ENCODE measurements around the gene ILF3. TPM values are rescaled to one million over a fixed set of nuclear protein-coding genes. Genes with fewer than 3 reads are reported as not detected.
A peak's percentile ranks its signal among the peaks of the same experiment; 100 is the strongest.

Gene ILF3
- total and polyA plus RNA-seq, 2 of the 13 experiments (the other 11 are each of a cell fraction or from before 2014, with no cell fraction given) = 120 to 173 TPM

- TF ChIP-seq, protein P1, sequence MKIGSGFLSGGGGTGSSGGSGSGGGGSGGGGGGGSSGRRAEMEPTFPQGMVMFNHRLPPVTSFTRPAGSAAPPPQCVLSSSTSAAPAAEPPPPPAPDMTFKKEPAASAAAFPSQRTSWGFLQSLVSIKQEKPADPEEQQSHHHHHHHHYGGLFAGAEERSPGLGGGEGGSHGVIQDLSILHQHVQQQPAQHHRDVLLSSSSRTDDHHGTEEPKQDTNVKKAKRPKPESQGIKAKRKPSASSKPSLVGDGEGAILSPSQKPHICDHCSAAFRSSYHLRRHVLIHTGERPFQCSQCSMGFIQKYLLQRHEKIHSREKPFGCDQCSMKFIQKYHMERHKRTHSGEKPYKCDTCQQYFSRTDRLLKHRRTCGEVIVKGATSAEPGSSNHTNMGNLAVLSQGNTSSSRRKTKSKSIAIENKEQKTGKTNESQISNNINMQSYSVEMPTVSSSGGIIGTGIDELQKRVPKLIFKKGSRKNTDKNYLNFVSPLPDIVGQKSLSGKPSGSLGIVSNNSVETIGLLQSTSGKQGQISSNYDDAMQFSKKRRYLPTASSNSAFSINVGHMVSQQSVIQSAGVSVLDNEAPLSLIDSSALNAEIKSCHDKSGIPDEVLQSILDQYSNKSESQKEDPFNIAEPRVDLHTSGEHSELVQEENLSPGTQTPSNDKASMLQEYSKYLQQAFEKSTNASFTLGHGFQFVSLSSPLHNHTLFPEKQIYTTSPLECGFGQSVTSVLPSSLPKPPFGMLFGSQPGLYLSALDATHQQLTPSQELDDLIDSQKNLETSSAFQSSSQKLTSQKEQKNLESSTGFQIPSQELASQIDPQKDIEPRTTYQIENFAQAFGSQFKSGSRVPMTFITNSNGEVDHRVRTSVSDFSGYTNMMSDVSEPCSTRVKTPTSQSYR (CRISPR knock-in tag; IDR thresholded peaks at IDR 0.05; ENCODE audit: borderline replicate concordance) = no peak
- TF ChIP-seq, protein P2, sequence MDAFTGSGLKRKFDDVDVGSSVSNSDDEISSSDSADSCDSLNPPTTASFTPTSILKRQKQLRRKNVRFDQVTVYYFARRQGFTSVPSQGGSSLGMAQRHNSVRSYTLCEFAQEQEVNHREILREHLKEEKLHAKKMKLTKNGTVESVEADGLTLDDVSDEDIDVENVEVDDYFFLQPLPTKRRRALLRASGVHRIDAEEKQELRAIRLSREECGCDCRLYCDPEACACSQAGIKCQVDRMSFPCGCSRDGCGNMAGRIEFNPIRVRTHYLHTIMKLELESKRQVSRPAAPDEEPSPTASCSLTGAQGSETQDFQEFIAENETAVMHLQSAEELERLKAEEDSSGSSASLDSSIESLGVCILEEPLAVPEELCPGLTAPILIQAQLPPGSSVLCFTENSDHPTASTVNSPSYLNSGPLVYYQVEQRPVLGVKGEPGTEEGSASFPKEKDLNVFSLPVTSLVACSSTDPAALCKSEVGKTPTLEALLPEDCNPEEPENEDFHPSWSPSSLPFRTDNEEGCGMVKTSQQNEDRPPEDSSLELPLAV (CRISPR knock-in tag; conservative IDR thresholded peaks at IDR 0.05; ENCODE audit: low read depth) = no peak
- TF ChIP-seq, protein P3, sequence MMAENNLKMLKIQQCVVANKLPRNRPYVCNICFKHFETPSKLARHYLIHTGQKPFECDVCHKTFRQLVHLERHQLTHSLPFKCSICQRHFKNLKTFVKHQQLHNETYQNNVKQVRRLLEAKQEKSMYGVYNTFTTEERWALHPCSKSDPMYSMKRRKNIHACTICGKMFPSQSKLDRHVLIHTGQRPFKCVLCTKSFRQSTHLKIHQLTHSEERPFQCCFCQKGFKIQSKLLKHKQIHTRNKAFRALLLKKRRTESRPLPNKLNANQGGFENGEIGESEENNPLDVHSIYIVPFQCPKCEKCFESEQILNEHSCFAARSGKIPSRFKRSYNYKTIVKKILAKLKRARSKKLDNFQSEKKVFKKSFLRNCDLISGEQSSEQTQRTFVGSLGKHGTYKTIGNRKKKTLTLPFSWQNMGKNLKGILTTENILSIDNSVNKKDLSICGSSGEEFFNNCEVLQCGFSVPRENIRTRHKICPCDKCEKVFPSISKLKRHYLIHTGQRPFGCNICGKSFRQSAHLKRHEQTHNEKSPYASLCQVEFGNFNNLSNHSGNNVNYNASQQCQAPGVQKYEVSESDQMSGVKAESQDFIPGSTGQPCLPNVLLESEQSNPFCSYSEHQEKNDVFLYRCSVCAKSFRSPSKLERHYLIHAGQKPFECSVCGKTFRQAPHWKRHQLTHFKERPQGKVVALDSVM (CRISPR knock-in tag; IDR thresholded peaks at IDR 0.05) = peak; percentile 33; the same call in 1 of the 2 replicates
- TF ChIP-seq ZNF580 (CRISPR knock-in tag; IDR thresholded peaks at IDR 0.05; ENCODE audit: borderline replicate concordance, low read depth) = no peak
- no peak for TF ChIP-seq PHB2 (IDR thresholded peaks at IDR 0.05; ENCODE audit: partially characterized antibody)
- TF ChIP-seq GMEB2 (CRISPR knock-in tag; IDR thresholded peaks at IDR 0.05; ENCODE audit: low read depth) = no peak
- TF ChIP-seq, protein P4, sequence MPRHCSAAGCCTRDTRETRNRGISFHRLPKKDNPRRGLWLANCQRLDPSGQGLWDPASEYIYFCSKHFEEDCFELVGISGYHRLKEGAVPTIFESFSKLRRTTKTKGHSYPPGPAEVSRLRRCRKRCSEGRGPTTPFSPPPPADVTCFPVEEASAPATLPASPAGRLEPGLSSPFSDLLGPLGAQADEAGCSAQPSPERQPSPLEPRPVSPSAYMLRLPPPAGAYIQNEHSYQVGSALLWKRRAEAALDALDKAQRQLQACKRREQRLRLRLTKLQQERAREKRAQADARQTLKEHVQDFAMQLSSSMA (CRISPR knock-in tag; IDR thresholded peaks at IDR 0.05) = peak; percentile 22; the same call in 1 of the 2 replicates
- no peak for TF ChIP-seq NR1H2 (CRISPR knock-in tag; IDR thresholded peaks at IDR 0.05; ENCODE audit: borderline replicate concordance, low read depth)
- TF ChIP-seq ATF1 (CRISPR knock-in tag; IDR thresholded peaks at IDR 0.05) = no peak
- TF ChIP-seq ZNF883 (CRISPR knock-in tag; IDR thresholded peaks at IDR 0.05; ENCODE audit: not compliant biosample characterization) = no peak
- TF ChIP-seq, protein P5, sequence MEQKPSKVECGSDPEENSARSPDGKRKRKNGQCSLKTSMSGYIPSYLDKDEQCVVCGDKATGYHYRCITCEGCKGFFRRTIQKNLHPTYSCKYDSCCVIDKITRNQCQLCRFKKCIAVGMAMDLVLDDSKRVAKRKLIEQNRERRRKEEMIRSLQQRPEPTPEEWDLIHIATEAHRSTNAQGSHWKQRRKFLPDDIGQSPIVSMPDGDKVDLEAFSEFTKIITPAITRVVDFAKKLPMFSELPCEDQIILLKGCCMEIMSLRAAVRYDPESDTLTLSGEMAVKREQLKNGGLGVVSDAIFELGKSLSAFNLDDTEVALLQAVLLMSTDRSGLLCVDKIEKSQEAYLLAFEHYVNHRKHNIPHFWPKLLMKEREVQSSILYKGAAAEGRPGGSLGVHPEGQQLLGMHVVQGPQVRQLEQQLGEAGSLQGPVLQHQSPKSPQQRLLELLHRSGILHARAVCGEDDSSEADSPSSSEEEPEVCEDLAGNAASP (CRISPR knock-in tag; IDR thresholded peaks at IDR 0.05; ENCODE audit: borderline replicate concordance) = no peak
- peak; percentile 70 for TF ChIP-seq STAG1 (CRISPR knock-in tag; IDR thresholded peaks at IDR 0.05)
- TF ChIP-seq ZBTB33 (CRISPR knock-in tag; IDR thresholded peaks at IDR 0.05) = no peak
- no peak for TF ChIP-seq GZF1 (CRISPR knock-in tag; IDR thresholded peaks at IDR 0.05)
- no peak for TF ChIP-seq MTA3 (CRISPR knock-in tag; IDR thresholded peaks at IDR 0.05)
- no peak for TF ChIP-seq JUNB (CRISPR knock-in tag; IDR thresholded peaks at IDR 0.05; ENCODE audit: borderline replicate concordance)
Measured at GRCh38 chr19:10701955-10702525, 47.9 kb downstream of the ILF3 start (continued).

Measured in HepG2 (cell line).